B cell (primary cell): ENCODE results near the gene NEGR1.
"Not testable (repeated sequence)": the region's sequence is repeated elsewhere in the genome, so short reads cannot be mapped to it uniquely, and the experiment has no call there.

Source experiments
- EZH2 ChIP-seq: IDR thresholded peaks from 2 replicates; pipeline ENCODE4 v1.6.1; 2012; ENCODE audit warnings: borderline replicate concordance, low read depth, mild to moderate bottlenecking, moderate library complexity, low read length; ENCODE audit not compliant: insufficient read depth, poor library complexity, severe bottlenecking
- TF ChIP-seq, protein P1 (sequence below): fragments of 200-600 bp; IDR thresholded peaks from one replicate; pipeline ENCODE4 v1.8.0; 2022; ENCODE audit warnings: antibody characterized with exemption, mild to moderate bottlenecking

DNA sequence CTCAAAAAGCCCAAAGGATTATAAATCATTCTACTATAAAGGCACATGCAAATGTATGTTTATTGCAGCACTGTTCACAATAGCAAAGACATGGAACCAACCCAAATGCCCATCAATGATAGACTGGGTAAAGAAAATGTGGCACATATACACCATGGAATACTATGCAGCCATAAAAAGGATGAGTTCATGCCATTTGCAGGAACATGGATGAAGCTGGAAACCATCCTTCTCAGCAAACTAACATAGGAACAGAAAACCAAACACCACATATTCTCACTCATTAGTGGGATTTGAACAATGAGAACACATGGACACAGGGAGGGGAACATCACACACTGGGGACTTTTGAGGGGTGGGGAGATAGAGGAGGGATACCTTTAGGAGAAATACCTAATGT lies 46.4 kb downstream of the NEGR1 start:
- TF ChIP-seq, protein P1, sequence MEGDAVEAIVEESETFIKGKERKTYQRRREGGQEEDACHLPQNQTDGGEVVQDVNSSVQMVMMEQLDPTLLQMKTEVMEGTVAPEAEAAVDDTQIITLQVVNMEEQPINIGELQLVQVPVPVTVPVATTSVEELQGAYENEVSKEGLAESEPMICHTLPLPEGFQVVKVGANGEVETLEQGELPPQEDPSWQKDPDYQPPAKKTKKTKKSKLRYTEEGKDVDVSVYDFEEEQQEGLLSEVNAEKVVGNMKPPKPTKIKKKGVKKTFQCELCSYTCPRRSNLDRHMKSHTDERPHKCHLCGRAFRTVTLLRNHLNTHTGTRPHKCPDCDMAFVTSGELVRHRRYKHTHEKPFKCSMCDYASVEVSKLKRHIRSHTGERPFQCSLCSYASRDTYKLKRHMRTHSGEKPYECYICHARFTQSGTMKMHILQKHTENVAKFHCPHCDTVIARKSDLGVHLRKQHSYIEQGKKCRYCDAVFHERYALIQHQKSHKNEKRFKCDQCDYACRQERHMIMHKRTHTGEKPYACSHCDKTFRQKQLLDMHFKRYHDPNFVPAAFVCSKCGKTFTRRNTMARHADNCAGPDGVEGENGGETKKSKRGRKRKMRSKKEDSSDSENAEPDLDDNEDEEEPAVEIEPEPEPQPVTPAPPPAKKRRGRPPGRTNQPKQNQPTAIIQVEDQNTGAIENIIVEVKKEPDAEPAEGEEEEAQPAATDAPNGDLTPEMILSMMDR = not testable (repeated sequence)
- TF ChIP-seq EZH2 = not testable (repeated sequence)
